ENCODE results near the gene STAP2. TPM values are rescaled to one million over a fixed set of nuclear protein-coding genes. Genes with fewer than 3 reads are reported as not detected.
"Not testable (repeated sequence)": the region's sequence is repeated elsewhere in the genome, so short reads cannot be mapped to it uniquely, and the experiment has no call there.

STAP2 gene
- total RNA-seq, 1 experiment from 2014 or later = 72.6 TPM

DNA sequence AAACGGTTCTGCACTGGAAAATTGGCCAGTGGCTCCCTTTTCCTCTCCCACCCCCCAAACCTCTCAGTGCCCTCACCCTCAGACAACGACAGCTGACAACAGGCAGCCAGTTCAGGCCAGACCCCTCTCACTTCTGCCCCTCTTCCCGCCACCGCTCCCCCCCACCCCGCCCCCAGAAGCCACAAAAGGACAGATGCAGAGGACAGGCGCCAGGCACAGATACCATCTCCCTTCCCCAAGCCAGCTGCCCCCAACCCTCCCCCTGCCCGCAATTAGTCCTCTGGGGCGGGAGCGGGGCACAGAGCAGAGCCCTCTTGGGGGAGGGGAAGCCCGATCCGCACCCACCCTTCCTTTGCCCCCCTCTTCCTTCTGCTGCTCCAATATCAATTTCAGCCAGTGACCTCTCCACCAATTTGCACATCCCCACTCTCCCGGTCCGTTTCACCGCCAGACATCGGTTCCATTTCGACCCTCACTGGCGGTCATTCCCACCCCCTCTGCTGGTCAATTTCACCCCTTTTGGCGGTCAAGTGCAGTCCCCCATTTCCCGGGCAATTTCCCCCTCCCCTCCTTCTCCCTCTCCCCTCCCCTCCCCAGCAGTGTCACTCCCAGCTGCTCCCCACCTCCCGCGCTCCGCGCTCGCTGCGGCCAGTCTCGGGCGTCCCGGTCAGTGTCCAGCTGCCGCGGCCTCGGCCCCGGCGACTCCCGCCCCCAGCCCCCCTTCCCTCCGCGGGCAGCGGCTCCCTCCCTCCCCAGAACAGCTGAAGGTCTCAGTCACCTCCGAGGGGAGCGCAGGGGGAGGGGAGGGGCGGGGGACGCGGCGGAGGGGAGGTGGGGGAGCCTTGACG, 60.0 kb downstream of the STAP2 start, which contains the start of gene SHD:
Gene SHD, plus strand, starts transcription at position 848 of the 848 bp plus-strand sequence. CDS start 798 bp downstream, outside the sequence.
- Histone ChIP-seq H3F3A (ENCODE audit: low read length, unreplicated experiment) (no peaks in the 10 kb centered on the region), H3K4me3 (ENCODE audit: low read length) (no peak within 1 kb of the TSS), H2AFZ (ENCODE audit: low read length) (no peak within 1 kb of the TSS), H3K27me3 (ENCODE audit: low read length) (peaks cover 9% of the 10 kb centered on the region), H3K9me3 (ENCODE audit: low read length) (no peaks in the 10 kb centered on the region), H3K9ac (ENCODE audit: low read length) (no peak within 1 kb of the TSS), H3K79me2 (ENCODE audit: low read length) (no peaks in the 10 kb centered on the region), H3K36me3 (ENCODE audit: low read depth, low read length) (no peaks in the 10 kb centered on the region), H3K9me2 (replicated peaks; ENCODE audit: low read length) (no peaks in the 10 kb centered on the region), H4K20me1 (ENCODE audit: low read length) (no peaks in the 10 kb centered on the region), H3K27ac (ENCODE audit: low read length) (no peak within 1 kb of the TSS), H3K4me2 (ENCODE audit: low read length) (no peak within 1 kb of the TSS), H3K4me1 (ENCODE audit: insufficient read depth, low read length) (no peaks in the 10 kb centered on the region)
- POLR2A ChIA-PET (ENCODE audit: unreplicated experiment) = no interaction called here
- CTCF ChIA-PET = no interaction called here
- intact Hi-C loops (cut with micrococcal nuclease) = no loop called here
- ATAC-seq (no peak), DNase-seq (no peak)
- TF ChIP-seq EZH2phosphoT487 (IDR thresholded peaks at IDR 0.05; ENCODE audit: borderline replicate concordance, low read length) = no peak
- TF ChIP-seq, protein P1, sequence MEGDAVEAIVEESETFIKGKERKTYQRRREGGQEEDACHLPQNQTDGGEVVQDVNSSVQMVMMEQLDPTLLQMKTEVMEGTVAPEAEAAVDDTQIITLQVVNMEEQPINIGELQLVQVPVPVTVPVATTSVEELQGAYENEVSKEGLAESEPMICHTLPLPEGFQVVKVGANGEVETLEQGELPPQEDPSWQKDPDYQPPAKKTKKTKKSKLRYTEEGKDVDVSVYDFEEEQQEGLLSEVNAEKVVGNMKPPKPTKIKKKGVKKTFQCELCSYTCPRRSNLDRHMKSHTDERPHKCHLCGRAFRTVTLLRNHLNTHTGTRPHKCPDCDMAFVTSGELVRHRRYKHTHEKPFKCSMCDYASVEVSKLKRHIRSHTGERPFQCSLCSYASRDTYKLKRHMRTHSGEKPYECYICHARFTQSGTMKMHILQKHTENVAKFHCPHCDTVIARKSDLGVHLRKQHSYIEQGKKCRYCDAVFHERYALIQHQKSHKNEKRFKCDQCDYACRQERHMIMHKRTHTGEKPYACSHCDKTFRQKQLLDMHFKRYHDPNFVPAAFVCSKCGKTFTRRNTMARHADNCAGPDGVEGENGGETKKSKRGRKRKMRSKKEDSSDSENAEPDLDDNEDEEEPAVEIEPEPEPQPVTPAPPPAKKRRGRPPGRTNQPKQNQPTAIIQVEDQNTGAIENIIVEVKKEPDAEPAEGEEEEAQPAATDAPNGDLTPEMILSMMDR (conservative IDR thresholded peaks at IDR 0.05; ENCODE audit: low read depth, low read length) = no peak
- no peak for TF ChIP-seq EZH2 (IDR thresholded peaks at IDR 0.05; ENCODE audit: low read length, unreplicated experiment)
- BruUV-seq (replicated peaks) = no TSS peak

DNA sequence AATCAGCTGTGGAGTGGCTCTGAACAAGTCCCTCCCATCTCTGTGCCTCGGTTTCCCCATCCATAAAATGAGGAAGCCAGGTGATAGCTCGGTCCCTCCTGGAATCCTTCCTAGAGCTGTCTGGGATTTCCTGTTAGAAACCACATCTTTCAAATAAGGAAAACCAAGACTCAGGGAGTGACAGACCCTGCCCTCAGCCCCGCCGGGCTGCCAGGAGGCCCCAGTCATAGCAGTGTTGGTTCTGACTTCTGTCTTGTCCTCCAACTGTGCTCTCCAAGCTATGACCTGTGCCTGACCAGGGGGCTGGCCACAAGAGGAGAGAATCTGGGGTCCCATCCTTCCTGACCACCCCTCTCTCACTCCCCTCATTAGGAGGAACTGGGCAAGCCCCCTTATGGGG, 60.6 kb downstream of the STAP2 start:
- peaks cover 9% of the 10 kb centered on the region for H3K27me3 ChIP-seq (ENCODE audit: low read length)
- H2AFZ ChIP-seq (ENCODE audit: low read length) = no peak overlapping the region
- no peak overlapping the region for H3K4me2 ChIP-seq (ENCODE audit: low read length)
- H3K9me3 ChIP-seq (ENCODE audit: low read length) = no peaks in the 10 kb centered on the region
- no peak for ATAC-seq
- no peak overlapping the region for H3K4me3 ChIP-seq (ENCODE audit: low read length)
- no peaks in the 10 kb centered on the region for H3K79me2 ChIP-seq (ENCODE audit: low read length)
- H3K9ac ChIP-seq (ENCODE audit: low read length) = no peak overlapping the region
- no peaks in the 10 kb centered on the region for H3K9me2 ChIP-seq (replicated peaks; ENCODE audit: low read length)
- H3K4me1 ChIP-seq (ENCODE audit: insufficient read depth, low read length) = no peaks in the 10 kb centered on the region
- CTCF ChIA-PET = interaction anchor here (0.6 kb wide), 1 partner anchor 290 kb away, joined by 21 read pairs; no protein-coding TSS in a partner anchor
- no peaks in the 10 kb centered on the region for H4K20me1 ChIP-seq (ENCODE audit: low read length)
- intact Hi-C loops (cut with micrococcal nuclease) = no loop called here
- H3K27ac ChIP-seq (ENCODE audit: low read length) = no peak overlapping the region
- TF ChIP-seq EZH2phosphoT487 (IDR thresholded peaks at IDR 0.05; ENCODE audit: borderline replicate concordance, low read length) = no peak
- TF ChIP-seq EZH2 (IDR thresholded peaks at IDR 0.05; ENCODE audit: low read length, unreplicated experiment) = no peak
- TF ChIP-seq, protein P1 (conservative IDR thresholded peaks at IDR 0.05; ENCODE audit: low read depth, low read length) = no peak
- no TSS peak for BruUV-seq (replicated peaks)
- no peaks in the 10 kb centered on the region for H3K36me3 ChIP-seq (ENCODE audit: low read depth, low read length)
- DNase-seq = no peak
- POLR2A ChIA-PET (ENCODE audit: unreplicated experiment) = no interaction called here
- no peaks in the 10 kb centered on the region for H3F3A ChIP-seq (ENCODE audit: low read length, unreplicated experiment)

DNA sequence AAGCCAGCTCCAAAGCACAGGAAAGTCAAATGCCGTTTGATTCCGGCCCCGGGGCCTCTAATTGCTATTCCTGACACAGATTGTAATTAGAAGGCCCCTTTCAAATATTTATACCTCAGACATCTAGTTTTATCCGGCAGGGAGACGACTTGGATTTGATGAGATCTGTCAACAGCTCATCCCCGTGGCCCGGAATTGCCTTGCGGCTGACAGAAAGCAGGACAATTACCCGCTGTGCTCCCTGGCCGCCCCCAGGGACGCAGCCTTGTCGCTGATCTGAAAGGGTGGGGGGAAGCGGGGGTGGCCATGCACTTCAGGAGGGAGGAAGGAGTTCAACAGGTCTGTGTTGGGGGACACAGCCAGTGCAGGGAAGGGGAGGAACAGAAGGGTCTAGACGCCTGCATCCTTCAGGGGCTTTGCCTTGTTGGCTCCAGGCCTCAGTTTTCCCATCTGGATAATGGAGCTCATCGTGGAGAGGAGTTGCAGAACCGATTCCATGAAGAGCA, 61.4 kb downstream of the STAP2 start:
- no peaks in the 10 kb centered on the region for H3K36me3 ChIP-seq (ENCODE audit: low read depth, low read length)
- ATAC-seq (no peak), DNase-seq (no peak)
- H3K4me1 ChIP-seq (ENCODE audit: insufficient read depth, low read length) = no peaks in the 10 kb centered on the region
- H3K27me3 ChIP-seq (ENCODE audit: low read length) = peaks cover 9% of the 10 kb centered on the region
- H3F3A ChIP-seq (ENCODE audit: low read length, unreplicated experiment) = no peaks in the 10 kb centered on the region
- H3K4me2 ChIP-seq (ENCODE audit: low read length) = no peak overlapping the region
- H3K27ac ChIP-seq (ENCODE audit: low read length) = no peak overlapping the region
- TF ChIP-seq, protein P1 (conservative IDR thresholded peaks at IDR 0.05; ENCODE audit: low read depth, low read length) = no peak
- TF ChIP-seq EZH2 (IDR thresholded peaks at IDR 0.05; ENCODE audit: low read length, unreplicated experiment) (no peak), EZH2phosphoT487 (IDR thresholded peaks at IDR 0.05; ENCODE audit: borderline replicate concordance, low read length) (no peak)
- no peaks in the 10 kb centered on the region for H3K9me3 ChIP-seq (ENCODE audit: low read length)
- no TSS peak for BruUV-seq (replicated peaks)
- no peak overlapping the region for H3K9ac ChIP-seq (ENCODE audit: low read length)
- ChIA-PET POLR2A (ENCODE audit: unreplicated experiment) (no interaction called here), CTCF (interaction anchor here (0.6 kb wide), 1 partner anchor 289 kb away, joined by 21 read pairs; no protein-coding TSS in a partner anchor)
- H3K9me2 ChIP-seq (replicated peaks; ENCODE audit: low read length) = no peaks in the 10 kb centered on the region
- H2AFZ ChIP-seq (ENCODE audit: low read length) = no peak overlapping the region
- no peak overlapping the region for H3K4me3 ChIP-seq (ENCODE audit: low read length)
- intact Hi-C loops (cut with micrococcal nuclease) = no loop called here
- H4K20me1 ChIP-seq (ENCODE audit: low read length) = no peaks in the 10 kb centered on the region
- H3K79me2 ChIP-seq (ENCODE audit: low read length) = no peaks in the 10 kb centered on the region

DNA sequence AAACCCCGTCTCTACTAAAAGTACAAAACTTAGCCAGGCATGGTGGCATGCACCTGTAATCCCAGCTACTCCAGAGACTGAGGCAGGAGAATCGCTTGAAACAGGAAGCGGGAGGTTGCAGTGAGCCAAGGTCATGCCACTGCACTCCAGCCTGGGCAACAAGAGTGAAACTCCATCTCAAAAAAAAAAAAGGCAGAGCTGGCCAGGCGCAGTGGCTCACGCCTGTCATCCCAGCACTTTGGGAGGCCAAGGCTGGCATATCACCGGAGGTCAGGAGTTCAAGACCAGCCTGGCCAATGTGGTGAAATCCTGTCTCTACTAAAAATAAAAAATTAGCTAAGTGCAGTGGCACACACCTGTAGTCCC, 64.3 kb downstream of the STAP2 start:
- H3K27ac ChIP-seq (ENCODE audit: low read length); ATAC-seq; H3F3A ChIP-seq (ENCODE audit: low read length, unreplicated experiment); H2AFZ ChIP-seq (ENCODE audit: low read length); H3K9me2 ChIP-seq (replicated peaks; ENCODE audit: low read length); POLR2A ChIA-PET (ENCODE audit: unreplicated experiment); H3K79me2 ChIP-seq (ENCODE audit: low read length); CTCF ChIA-PET; intact Hi-C loops (cut with micrococcal nuclease); BruUV-seq (replicated peaks); H3K4me3 ChIP-seq (ENCODE audit: low read length); H3K4me2 ChIP-seq (ENCODE audit: low read length); H3K36me3 ChIP-seq (ENCODE audit: low read depth, low read length); H3K9me3 ChIP-seq (ENCODE audit: low read length); DNase-seq; H3K4me1 ChIP-seq (ENCODE audit: insufficient read depth, low read length); H3K9ac ChIP-seq (ENCODE audit: low read length); H3K27me3 ChIP-seq (ENCODE audit: low read length); H4K20me1 ChIP-seq (ENCODE audit: low read length): not testable (repeated sequence)

Data from PC-3 (cell line).